Adrenal gland (tissue), 12 donors: ENCODE data around the gene ARHGEF10L. TPM values are rescaled to one million over a fixed set of nuclear protein-coding genes. Genes with fewer than 3 reads are reported as not detected.

Source experiments
- DNase-seq, 7 donors: peaks; one replicate each; pipeline ENCODE4 v3.0.0-alpha.2; 2019 to 2020
- H3K27ac ChIP-seq, 5 donors: fragments of 200-600 bp; sonication (generic) in 4 of 5; 1 replicate in 3 of 5; 2 replicates in 2 of 5; pipeline versions ENCODE4 v1.5.1 to v1.8.0; 2016 to 2020; ENCODE audit warnings: mild to moderate bottlenecking in 1 of 5
- H3K27me3 ChIP-seq: fragments of 200-600 bp; 2 replicates; pipeline ENCODE4 v1.8.0; 2021
- H3K36me3 ChIP-seq, 2 donors: fragments of 200-600 bp; replicated peaks in 1 of 2; 1 replicate in 1 of 2; 2 replicates in 1 of 2; pipeline versions ENCODE4 v1.5.1 to v1.8.0; 2018 to 2022
- H3K4me1 ChIP-seq, 2 donors: fragments of 200-600 bp; replicated peaks in 1 of 2; 1 replicate in 1 of 2; 2 replicates in 1 of 2; pipeline versions ENCODE4 v1.5.1 to v1.8.0; 2018 to 2021
- H3K4me3 ChIP-seq, 4 donors: fragments of 200-600 bp; sonication (generic) in 3 of 4; one replicate each; pipeline ENCODE4 v1.5.1; 2016 to 2018
- H3K9me3 ChIP-seq, 3 donors: fragments of 200-600 bp; sonication (generic) in 1 of 3; replicated peaks in 1 of 3; 1 replicate in 2 of 3; 2 replicates in 1 of 3; pipeline versions ENCODE4 v1.5.1 to v1.8.0; 2016 to 2021
- CTCF ChIP-seq, 6 experiments: fragments of 450-650 bp in 4 of 6; fragments of 200-600 bp in 2 of 6; sonication (generic) in 1 of 6; IDR thresholded peaks; 1 replicate in 5 of 6; 2 replicates in 1 of 6; pipeline versions ENCODE4 v1.5.1 to v1.8.0; 2016 to 2021; ENCODE audit warnings: antibody characterized with exemption in 6 of 6, mild to moderate bottlenecking in 2 of 6, moderate library complexity in 1 of 6
- POLR2A ChIP-seq, 2 donors: fragments of 450-650 bp; IDR thresholded peaks; one replicate each; pipeline ENCODE4 v1.6.1; 2017; ENCODE audit warnings: antibody characterized with exemption in 2 of 2, mild to moderate bottlenecking in 2 of 2, moderate library complexity in 1 of 2
- WGBS, 4 donors: extraction: QIAGEN DNeasy Blood & Tissue Kit in 2 of 4; methylation state at CpG; one replicate each; pipeline versions ENCODE4 v1.1.5 to v1.1.7; 2013 to 2017; 5-methylcytosine and 5-hydroxymethylcytosine counted together
- intact Hi-C, 2 donors: fragments of 100-400 bp; cut with DNase I; formaldehyde crosslinking; loops; one replicate each; pipeline versions ENCODE4 v1.14.1 to v1.15.0; 2022 to 2023
- polyA plus RNA-seq, 3 donors: library from polyadenylated mRNA; stranded (reverse); fragments of 200-250 nt in 2 of 3; fragments of 350-450 nt in 1 of 3; fragmentation: Illumina TruSeq in 1 of 3; extraction: RNeasy Lipid Tissue Mini Kit (QIAGEN cat#74804) in 1 of 3; gene quantifications; one replicate each; pipeline ENCODE4 v1.2.3, GENCODE V29; 2013 to 2014
- total RNA-seq, 9 donors: library from RNA; depleted of rRNA in 4 of 9; stranded (reverse); fragments of >200 nt in 4 of 9; fragments of 120-200 nt in 1 of 9; fragmentation: NEBNext Ultra II Directional in 1 of 9; extraction: Animal tissue kit (Norgen Biotek cat#: 25700) in 1 of 9; gene quantifications; one replicate each; pipeline versions ENCODE4 v1.1.0 to v1.2.4, GENCODE V29; 2013 to 2023
- donor health status: healthy with polysubstance abuse.
- donor health status: Bipolar disorder and iron deficiency.
- donor health status: DM: yes; HTN: yes; CAD: no.
- donor health status: DM: no; HTN: no; CAD: no.
- donor health status: DM: no; HTN: no; CAD: no.
- donor health status: DM: yes; HTN: yes; CAD: no.

ARHGEF10L gene
- total and polyA plus RNA-seq, 12 donors: 1.7 to 54.9 (median 30.1) TPM

- H3K9me3 ChIP-seq: no peaks in the 10 kb centered on the region
Measured at GRCh38 chr1:17724150-17724549, 184.7 kb downstream of the ARHGEF10L start.

GRCh38 chr1:17725084-17725719, 185.7 kb downstream of the ARHGEF10L start:
- TF ChIP-seq CTCF (IDR thresholded peaks at IDR 0.05) (no peak), POLR2A (IDR thresholded peaks at IDR 0.05) (no peak)
- H3K9me3 ChIP-seq: no peaks in the 10 kb centered on the region
- intact Hi-C loops: no loop called here
- DNase-seq: no peak
- no peaks in the 10 kb centered on the region for H3K27me3 ChIP-seq
- H3K27ac ChIP-seq: no peak overlapping the region
- H3K4me1 ChIP-seq: no peaks in the 10 kb centered on the region
- no peaks in the 10 kb centered on the region for H3K36me3 ChIP-seq
- H3K4me3 ChIP-seq: no peak overlapping the region
- WGBS, 4 donors: 90 to 93% (median 92%) methylated on average over 7 to 9 of the region's 9 CpGs

More at GRCh38 chr1:17724150-17724549, 184.7 kb downstream of the ARHGEF10L start:
- DNase-seq: no peak
- no peaks in the 10 kb centered on the region for H3K4me1 ChIP-seq
- H3K27ac ChIP-seq: no peak overlapping the region
- WGBS, 4 donors: 83 to 92% (median 84%) methylated on average over 6 of the region's 6 CpGs
- intact Hi-C loops: no loop called here
- no peaks in the 10 kb centered on the region for H3K27me3 ChIP-seq
- TF ChIP-seq CTCF (IDR thresholded peaks at IDR 0.05): no peak
- no peak for TF ChIP-seq POLR2A (IDR thresholded peaks at IDR 0.05)
- H3K36me3 ChIP-seq: no peaks in the 10 kb centered on the region
- H3K4me3 ChIP-seq: no peak overlapping the region

- H3K9me3 ChIP-seq: no peaks in the 10 kb centered on the region
- TF ChIP-seq CTCF (IDR thresholded peaks at IDR 0.05) (no peak), POLR2A (IDR thresholded peaks at IDR 0.05) (no peak)
- no peaks in the 10 kb centered on the region for H3K36me3 ChIP-seq
- intact Hi-C loops: no loop called here
- H3K4me1 ChIP-seq: no peaks in the 10 kb centered on the region
- H3K4me3 ChIP-seq: no peak overlapping the region
- DNase-seq: no peak
- WGBS, 4 donors: 62 to 70% (median 70%) methylated on average over 5 to 7 of the region's 7 CpGs
- H3K27ac ChIP-seq: no peak overlapping the region
- H3K27me3 ChIP-seq: no peaks in the 10 kb centered on the region
Measured at GRCh38 chr1:17725811-17726582, 186.5 kb downstream of the ARHGEF10L start.

GRCh38 chr1:17728123-17728712, 188.7 kb downstream of the ARHGEF10L start:
- intact Hi-C loops: no loop called here
- Histone ChIP-seq H3K4me1 (no peaks in the 10 kb centered on the region), H3K27ac (no peak overlapping the region), H3K4me3 (no peak overlapping the region), H3K36me3 (no peaks in the 10 kb centered on the region), H3K9me3 (no peaks in the 10 kb centered on the region), H3K27me3 (no peaks in the 10 kb centered on the region)
- TF ChIP-seq CTCF (IDR thresholded peaks at IDR 0.05) (no peak), POLR2A (IDR thresholded peaks at IDR 0.05) (no peak)
- DNase-seq: no peak
- 85 to 98% (median 88%) methylated on average over 6 of the region's 6 CpGs for WGBS, 4 donors
